Spleen (tissue), 7 donors: Measurements from ENCODE around the gene IL34.

ENCODE experiments used
- POLR2A ChIP-seq, 3 donors: fragments of 450-650 bp; IDR thresholded peaks; one replicate each; pipeline ENCODE4 v1.5.1; 2017; ENCODE audit warnings: antibody characterized with exemption in 3 of 3, mild to moderate bottlenecking in 1 of 3
- TF ChIP-seq, protein P1 (sequence below), 11 experiments: fragments of 200-600 bp in 7 of 11; fragments of 450-650 bp in 4 of 11; sonication (generic) in 4 of 11; IDR thresholded peaks in 8 of 11; conservative IDR thresholded peaks in 3 of 11; 1 replicate in 7 of 11; 2 replicates in 4 of 11; pipeline versions ENCODE4 v1.4.0 to v1.8.0; 2016 to 2021; ENCODE audit warnings: antibody characterized with exemption in 11 of 11, inconsistent platforms in 4 of 11, mild to moderate bottlenecking in 1 of 11
- donor health status: DM: no; HTN: no; CAD: no; lungs with moderate emphysema.
- donor health status: DM: no; HTN: no; CAD: no.
- donor health status: DM: no; HTN: no; CAD: no.

DNA sequence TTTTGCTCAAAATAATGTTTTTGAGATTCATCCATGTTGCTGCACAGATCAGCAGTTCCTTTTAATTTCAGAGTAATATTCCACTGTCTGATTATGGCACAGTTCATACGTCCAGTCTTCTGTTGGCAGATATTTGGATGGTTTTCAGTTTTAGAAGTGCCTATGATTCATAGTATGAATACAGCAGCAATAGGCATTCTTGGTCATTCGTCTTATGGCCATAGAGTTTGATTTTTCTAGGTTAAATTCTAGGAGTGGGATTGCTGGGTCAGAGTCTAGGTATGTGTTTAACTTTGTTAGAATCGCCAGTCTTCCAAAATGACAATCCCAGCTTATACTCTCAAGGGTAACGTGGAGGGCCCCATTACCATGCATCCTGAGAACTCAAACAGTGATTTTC lies 11.5 kb upstream of the IL34 start:
- TF ChIP-seq, protein P1, sequence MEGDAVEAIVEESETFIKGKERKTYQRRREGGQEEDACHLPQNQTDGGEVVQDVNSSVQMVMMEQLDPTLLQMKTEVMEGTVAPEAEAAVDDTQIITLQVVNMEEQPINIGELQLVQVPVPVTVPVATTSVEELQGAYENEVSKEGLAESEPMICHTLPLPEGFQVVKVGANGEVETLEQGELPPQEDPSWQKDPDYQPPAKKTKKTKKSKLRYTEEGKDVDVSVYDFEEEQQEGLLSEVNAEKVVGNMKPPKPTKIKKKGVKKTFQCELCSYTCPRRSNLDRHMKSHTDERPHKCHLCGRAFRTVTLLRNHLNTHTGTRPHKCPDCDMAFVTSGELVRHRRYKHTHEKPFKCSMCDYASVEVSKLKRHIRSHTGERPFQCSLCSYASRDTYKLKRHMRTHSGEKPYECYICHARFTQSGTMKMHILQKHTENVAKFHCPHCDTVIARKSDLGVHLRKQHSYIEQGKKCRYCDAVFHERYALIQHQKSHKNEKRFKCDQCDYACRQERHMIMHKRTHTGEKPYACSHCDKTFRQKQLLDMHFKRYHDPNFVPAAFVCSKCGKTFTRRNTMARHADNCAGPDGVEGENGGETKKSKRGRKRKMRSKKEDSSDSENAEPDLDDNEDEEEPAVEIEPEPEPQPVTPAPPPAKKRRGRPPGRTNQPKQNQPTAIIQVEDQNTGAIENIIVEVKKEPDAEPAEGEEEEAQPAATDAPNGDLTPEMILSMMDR (IDR thresholded peaks at IDR 0.05 in 8 of 11, conservative IDR thresholded peaks at IDR 0.05 in 3 of 11), result no peak
- no peak for TF ChIP-seq POLR2A (IDR thresholded peaks at IDR 0.05)
